Measurements from ENCODE around the gene ADCK2.

GRCh38 chr7:140624392-140625191, 48.2 kb upstream of the ADCK2 start:
- TF ChIP-seq CTCF (conservative IDR thresholded peaks at IDR 0.05; ENCODE audit: low read length): no peak
- TF ChIP-seq EZH2phosphoT487 (IDR thresholded peaks at IDR 0.05; ENCODE audit: borderline replicate concordance): no peak

All from Loucy (cell line).